ENCODE data around the gene CTNNA1. TPM values are rescaled to one million over a fixed set of nuclear protein-coding genes. Genes with fewer than 3 reads are reported as not detected.

Gene CTNNA1
- total RNA-seq, 1 experiment from 2014 or later: 392 TPM

- BruUV-seq (replicated peaks): no TSS peak
- Histone ChIP-seq H3K36me3 (ENCODE audit: control insufficient read depth, insufficient read depth, low read length) (peaks cover 4% of the 10 kb centered on the region; the same call in 1 of the 2 replicates), H3K4me1 (peaks cover 9% of the 10 kb centered on the region), H3K4me3 (ENCODE audit: low read depth, low read length) (no peak overlapping the region), H3K9me3 (peaks cover 12% of the 10 kb centered on the region; the same call in 1 of the 2 replicates), H3K27me3 (replicated peaks; ENCODE audit: control insufficient read depth, insufficient read depth, low read length) (no peaks in the 10 kb centered on the region)
- no peaks in the 10 kb centered on the region for H3K27me3 Mint-ChIP-seq (ENCODE audit: insufficient read depth, unreplicated experiment)
- H3K4me3 Mint-ChIP-seq (ENCODE audit: unreplicated experiment): no peak overlapping the region
- H3K27ac Mint-ChIP-seq (ENCODE audit: unreplicated experiment): no peak overlapping the region
- no peak for DNase-seq
- TF ChIP-seq CTCF (IDR thresholded peaks at IDR 0.05; ENCODE audit: insufficient read depth in 1 of 2, low read depth in 1 of 2, low read length in 1 of 2, severe bottlenecking in 1 of 2, unreplicated experiment in 1 of 2): no peak
- H3K4me1 Mint-ChIP-seq (ENCODE audit: low read depth, unreplicated experiment): peaks cover 9% of the 10 kb centered on the region
- CTCF ChIA-PET: no interaction called here
- POLR2A ChIA-PET: no interaction called here
- H3K9me3 Mint-ChIP-seq (ENCODE audit: unreplicated experiment): peaks cover 18% of the 10 kb centered on the region
- peaks cover 53% of the 10 kb centered on the region for H3K36me3 Mint-ChIP-seq (ENCODE audit: insufficient read depth, unreplicated experiment)
- intact Hi-C loops (cut with micrococcal nuclease; ENCODE audit: unreplicated experiment): no loop called here
Observed at GRCh38 chr5:138883211-138883610, 130.0 kb downstream of the CTNNA1 start.

GRCh38 chr5:138884094-138884493 is 130.9 kb downstream of the CTNNA1 start:
- peaks cover 12% of the 10 kb centered on the region; the same call in 1 of the 2 replicates for H3K9me3 ChIP-seq
- H3K27me3 ChIP-seq (replicated peaks; ENCODE audit: control insufficient read depth, insufficient read depth, low read length): no peaks in the 10 kb centered on the region
- H3K36me3 Mint-ChIP-seq (ENCODE audit: insufficient read depth, unreplicated experiment): peaks cover 62% of the 10 kb centered on the region
- no peak overlapping the region for H3K4me3 ChIP-seq (ENCODE audit: low read depth, low read length)
- H3K9me3 Mint-ChIP-seq (ENCODE audit: unreplicated experiment): peaks cover 18% of the 10 kb centered on the region
- H3K27ac Mint-ChIP-seq (ENCODE audit: unreplicated experiment): peak overlapping the region; percentile 33
- ChIA-PET CTCF (no interaction called here), POLR2A (no interaction called here)
- peaks cover 9% of the 10 kb centered on the region for H3K4me1 Mint-ChIP-seq (ENCODE audit: low read depth, unreplicated experiment)
- peaks cover 6% of the 10 kb centered on the region for H3K36me3 ChIP-seq (ENCODE audit: control insufficient read depth, insufficient read depth, low read length)
- no peak for TF ChIP-seq CTCF (IDR thresholded peaks at IDR 0.05; ENCODE audit: insufficient read depth in 1 of 2, low read depth in 1 of 2, low read length in 1 of 2, severe bottlenecking in 1 of 2, unreplicated experiment in 1 of 2)
- BruUV-seq (replicated peaks): no TSS peak
- peaks cover 9% of the 10 kb centered on the region for H3K4me1 ChIP-seq
- no peaks in the 10 kb centered on the region for H3K27me3 Mint-ChIP-seq (ENCODE audit: insufficient read depth, unreplicated experiment)
- no peak overlapping the region for H3K4me3 Mint-ChIP-seq (ENCODE audit: unreplicated experiment)
- intact Hi-C loops (cut with micrococcal nuclease; ENCODE audit: unreplicated experiment): no loop called here
- DNase-seq: no peak

GRCh38 chr5:138884554-138884953 is 131.3 kb downstream of the CTNNA1 start:
- peaks cover 9% of the 10 kb centered on the region for H3K4me1 Mint-ChIP-seq (ENCODE audit: low read depth, unreplicated experiment)
- CTCF ChIA-PET: no interaction called here

More at GRCh38 chr5:138884554-138884953, 131.3 kb downstream of the CTNNA1 start:
- Histone ChIP-seq H3K36me3 (ENCODE audit: control insufficient read depth, insufficient read depth, low read length) (peaks cover 10% of the 10 kb centered on the region), H3K4me3 (ENCODE audit: low read depth, low read length) (no peak overlapping the region), H3K27me3 (replicated peaks; ENCODE audit: control insufficient read depth, insufficient read depth, low read length) (no peaks in the 10 kb centered on the region), H3K4me1 (peaks cover 9% of the 10 kb centered on the region), H3K9me3 (peaks cover 12% of the 10 kb centered on the region)
- TF ChIP-seq CTCF (IDR thresholded peaks at IDR 0.05; ENCODE audit: insufficient read depth in 1 of 2, low read depth in 1 of 2, low read length in 1 of 2, severe bottlenecking in 1 of 2, unreplicated experiment in 1 of 2): no peak
- Mint-ChIP-seq H3K9me3 (ENCODE audit: unreplicated experiment) (peaks cover 18% of the 10 kb centered on the region), H3K36me3 (ENCODE audit: insufficient read depth, unreplicated experiment) (peaks cover 62% of the 10 kb centered on the region), H3K27ac (ENCODE audit: unreplicated experiment) (no peak overlapping the region), H3K27me3 (ENCODE audit: insufficient read depth, unreplicated experiment) (no peaks in the 10 kb centered on the region), H3K4me3 (ENCODE audit: unreplicated experiment) (no peak overlapping the region)
- intact Hi-C loops (cut with micrococcal nuclease; ENCODE audit: unreplicated experiment): no loop called here
- DNase-seq: no peak
- no TSS peak for BruUV-seq (replicated peaks)
- POLR2A ChIA-PET: no interaction called here
